HFF-Myc (cell line): ENCODE data around the gene PARVA.

Experiments
- DNase-seq: peaks from one replicate; pipeline ENCODE4 v3.0.0-alpha.2; 2011; ENCODE audit warnings: low read depth; ENCODE audit errors: extremely low read depth
- H3K4me3 ChIP-seq: replicated peaks from 2 replicates; pipeline ENCODE4 v1.5.1; 2011; ENCODE audit warnings: low read depth, mild to moderate bottlenecking, control low read depth, low read length
- TF ChIP-seq, protein P1 (sequence below): IDR thresholded peaks from 2 replicates; pipeline ENCODE4 v1.5.1; 2012; ENCODE audit warnings: mild to moderate bottlenecking, low read depth, low read length, control low read depth; ENCODE audit errors: missing control alignments

Gene PARVA

DNA sequence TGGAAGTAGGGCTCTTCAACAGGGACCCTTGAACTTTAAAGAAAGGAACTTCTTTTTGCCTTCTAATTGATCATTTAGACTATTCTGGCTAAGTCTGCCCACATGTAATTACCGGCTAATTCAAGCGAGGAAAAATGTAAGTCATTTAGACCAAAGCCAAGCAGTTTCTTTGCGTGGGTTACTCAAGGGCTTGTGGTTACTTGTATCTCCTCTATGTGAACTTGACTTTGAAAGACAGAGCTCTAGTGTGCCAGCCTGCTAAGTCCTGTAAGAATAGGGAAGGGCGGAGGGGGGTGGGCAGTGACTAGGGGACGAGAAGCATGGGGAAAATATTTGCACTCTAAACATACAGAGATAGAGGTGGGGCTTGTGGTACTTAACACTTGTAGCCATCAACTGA is 151.7 kb downstream of the PARVA start:
- no peak overlapping the region for H3K4me3 ChIP-seq
- TF ChIP-seq, protein P1, sequence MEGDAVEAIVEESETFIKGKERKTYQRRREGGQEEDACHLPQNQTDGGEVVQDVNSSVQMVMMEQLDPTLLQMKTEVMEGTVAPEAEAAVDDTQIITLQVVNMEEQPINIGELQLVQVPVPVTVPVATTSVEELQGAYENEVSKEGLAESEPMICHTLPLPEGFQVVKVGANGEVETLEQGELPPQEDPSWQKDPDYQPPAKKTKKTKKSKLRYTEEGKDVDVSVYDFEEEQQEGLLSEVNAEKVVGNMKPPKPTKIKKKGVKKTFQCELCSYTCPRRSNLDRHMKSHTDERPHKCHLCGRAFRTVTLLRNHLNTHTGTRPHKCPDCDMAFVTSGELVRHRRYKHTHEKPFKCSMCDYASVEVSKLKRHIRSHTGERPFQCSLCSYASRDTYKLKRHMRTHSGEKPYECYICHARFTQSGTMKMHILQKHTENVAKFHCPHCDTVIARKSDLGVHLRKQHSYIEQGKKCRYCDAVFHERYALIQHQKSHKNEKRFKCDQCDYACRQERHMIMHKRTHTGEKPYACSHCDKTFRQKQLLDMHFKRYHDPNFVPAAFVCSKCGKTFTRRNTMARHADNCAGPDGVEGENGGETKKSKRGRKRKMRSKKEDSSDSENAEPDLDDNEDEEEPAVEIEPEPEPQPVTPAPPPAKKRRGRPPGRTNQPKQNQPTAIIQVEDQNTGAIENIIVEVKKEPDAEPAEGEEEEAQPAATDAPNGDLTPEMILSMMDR, result no peak
- no peak for DNase-seq

DNA sequence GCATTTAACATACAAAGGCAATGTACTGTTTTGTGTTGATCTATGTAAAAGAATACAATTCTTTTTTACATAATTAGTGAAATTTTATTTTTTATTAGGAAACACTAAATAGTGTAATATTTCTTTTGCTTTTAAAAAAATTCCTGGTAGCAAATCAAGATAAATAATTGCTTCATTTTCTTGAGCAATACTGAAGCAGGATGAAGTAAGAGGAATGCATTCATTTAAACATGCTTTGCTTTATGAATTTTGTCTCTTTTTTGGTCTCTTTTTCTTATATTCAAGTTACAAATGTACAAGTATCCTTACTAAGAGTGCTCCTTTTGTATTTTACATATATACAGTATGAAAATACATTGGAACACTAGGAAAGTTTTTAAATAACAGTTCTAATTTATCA is 152.4 kb downstream of the PARVA start:
- TF ChIP-seq, protein P1, result no peak
- DNase-seq, result no peak
- H3K4me3 ChIP-seq, result no peak overlapping the region

DNA sequence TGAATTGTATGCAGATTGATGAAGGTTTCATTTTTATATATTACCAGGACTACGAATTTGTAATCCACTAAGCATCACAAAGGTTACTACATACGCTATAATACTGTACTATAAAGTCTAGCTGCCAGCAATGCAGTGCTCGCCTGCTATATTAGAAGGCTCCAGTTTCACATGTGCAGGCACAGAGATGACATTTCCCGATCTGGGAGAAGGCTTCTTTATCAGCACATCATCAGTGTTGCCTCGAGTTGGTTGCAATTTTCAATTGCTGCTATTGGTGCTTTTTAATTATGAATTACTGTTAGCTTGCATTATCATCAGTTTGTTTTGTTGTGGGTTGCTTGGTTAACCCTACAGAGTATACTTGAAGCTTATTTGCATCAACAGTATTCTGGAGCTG is 153.6 kb downstream of the PARVA start:
- TF ChIP-seq, protein P1, result no peak
- no peak for DNase-seq
- H3K4me3 ChIP-seq, result no peak overlapping the region

DNA sequence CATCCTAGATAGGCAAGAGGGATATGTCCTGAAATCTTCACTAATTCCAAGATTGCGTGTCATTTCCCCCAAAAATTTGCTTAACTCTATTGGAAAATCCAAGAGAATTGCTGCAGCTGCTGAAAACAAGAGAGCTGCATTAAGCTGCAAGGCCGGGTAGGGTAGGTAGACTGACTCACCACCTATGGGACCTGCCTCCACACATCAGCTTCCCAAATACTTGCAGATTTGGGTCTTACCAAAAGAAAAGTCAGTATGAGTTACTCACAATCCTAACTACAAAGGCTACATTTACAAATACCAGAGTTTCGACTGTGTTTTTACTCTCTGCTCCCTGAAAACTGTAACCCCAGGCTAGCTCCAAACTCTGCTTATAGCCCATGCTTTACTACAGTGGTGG is 154.3 kb downstream of the PARVA start:
- no peak overlapping the region for H3K4me3 ChIP-seq
- TF ChIP-seq, protein P1, result no peak
- DNase-seq, result no peak

DNA sequence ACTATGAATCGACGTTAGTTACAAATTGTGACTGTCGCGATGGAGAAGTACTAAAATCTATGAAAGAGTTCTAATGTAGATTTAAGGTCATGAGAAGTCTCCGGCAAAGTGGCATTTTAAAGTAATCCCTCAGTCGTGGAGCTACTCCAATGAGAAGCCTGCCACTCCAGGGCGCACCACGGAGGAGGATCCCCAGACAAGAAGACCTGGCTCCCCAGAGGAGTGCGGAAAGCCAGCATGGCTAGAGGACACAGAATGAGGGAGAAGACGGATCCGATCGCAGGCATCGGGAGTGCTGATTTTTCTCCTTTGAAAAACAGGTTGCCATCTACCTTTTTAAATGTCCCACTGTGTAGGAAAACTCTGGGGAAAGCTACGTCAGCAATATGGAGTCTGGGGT is 155.2 kb downstream of the PARVA start:
- DNase-seq, result no peak
- TF ChIP-seq, protein P1, result no peak
- H3K4me3 ChIP-seq, result no peak overlapping the region

DNA sequence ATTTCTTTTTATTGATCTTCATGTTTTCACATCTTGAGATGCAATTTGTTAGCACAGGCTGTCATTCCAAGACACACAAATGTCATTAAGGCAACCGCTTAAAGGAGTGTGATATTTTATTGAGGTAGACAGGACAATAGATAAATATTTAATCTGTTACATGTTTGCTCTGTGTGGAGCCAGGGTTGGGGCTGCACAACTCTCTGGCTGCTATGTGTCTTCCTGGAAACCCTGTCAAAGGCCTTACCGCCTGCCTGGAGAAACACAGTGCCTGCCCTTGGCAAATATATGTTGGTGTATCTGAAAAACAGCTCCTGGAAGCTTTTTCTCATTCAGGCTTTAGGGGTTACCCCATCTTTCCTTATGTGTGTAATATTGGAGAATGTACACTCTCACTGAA is 157.2 kb downstream of the PARVA start:
- no peak overlapping the region for H3K4me3 ChIP-seq
- TF ChIP-seq, protein P1, result no peak
- no peak for DNase-seq

DNA sequence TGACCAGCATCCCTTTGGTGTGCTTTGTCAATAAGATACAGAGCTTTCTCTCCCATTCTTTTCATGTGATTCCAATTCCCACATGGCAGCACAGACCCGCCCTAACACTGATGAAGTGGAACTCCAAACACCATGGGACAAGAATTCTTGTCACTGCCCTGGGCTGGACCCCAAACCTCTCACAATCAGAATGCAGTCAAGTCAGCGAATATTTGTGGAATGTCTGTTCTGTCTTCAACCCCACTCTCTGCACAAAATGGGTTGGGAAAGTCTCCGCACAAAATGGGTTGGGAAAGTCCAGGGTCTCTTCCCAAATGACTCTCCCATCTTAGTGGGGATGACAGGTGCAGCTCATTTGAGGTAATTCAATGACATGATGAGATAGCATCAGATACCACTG is 157.9 kb downstream of the PARVA start:
- DNase-seq, result no peak
- TF ChIP-seq, protein P1, result no peak
- H3K4me3 ChIP-seq, result no peak overlapping the region
